HG03108 (cell line): ENCODE measurements around the gene KPNA5.
"Not testable (repeated sequence)": the region's sequence is repeated elsewhere in the genome, so short reads cannot be mapped to it uniquely, and the experiment has no call there.

Experiments used
- ATAC-seq: cut with Tn5 transposase; IDR thresholded peaks from one replicate; pipeline ENCODE4 v1.9.1; 2021; ENCODE audit warnings: moderate library complexity; ENCODE audit not compliant: unreplicated experiment

Gene KPNA5

DNA sequence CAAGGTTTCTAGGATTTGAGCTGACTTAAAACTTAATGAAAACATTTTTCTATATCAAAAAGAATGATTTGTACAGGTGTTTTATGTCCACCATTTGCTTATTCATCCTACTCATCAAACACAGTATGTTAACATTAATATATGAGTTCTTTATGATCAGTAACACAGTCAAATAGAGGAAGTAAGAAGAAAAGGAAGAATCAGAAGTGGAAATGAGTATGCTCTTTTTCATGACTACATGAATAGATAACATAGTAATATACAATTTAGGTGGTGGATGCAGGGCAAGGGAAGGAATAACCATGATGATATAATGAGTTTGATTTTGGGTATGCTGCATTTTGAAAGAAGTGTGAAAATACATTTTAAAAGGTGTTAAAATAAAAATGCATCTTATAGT lies 16.5 kb downstream of the KPNA5 start:
- no peak for ATAC-seq

- not testable (repeated sequence) for ATAC-seq
Observed at GRCh38 chr6:116703888-116704287, 22.9 kb downstream of the KPNA5 start.

- ATAC-seq, result no peak
Observed at GRCh38 chr6:116705917-116706316, 24.9 kb downstream of the KPNA5 start.

- ATAC-seq, result no peak
Observed at GRCh38 chr6:116714296-116714695, 33.3 kb downstream of the KPNA5 start.

DNA sequence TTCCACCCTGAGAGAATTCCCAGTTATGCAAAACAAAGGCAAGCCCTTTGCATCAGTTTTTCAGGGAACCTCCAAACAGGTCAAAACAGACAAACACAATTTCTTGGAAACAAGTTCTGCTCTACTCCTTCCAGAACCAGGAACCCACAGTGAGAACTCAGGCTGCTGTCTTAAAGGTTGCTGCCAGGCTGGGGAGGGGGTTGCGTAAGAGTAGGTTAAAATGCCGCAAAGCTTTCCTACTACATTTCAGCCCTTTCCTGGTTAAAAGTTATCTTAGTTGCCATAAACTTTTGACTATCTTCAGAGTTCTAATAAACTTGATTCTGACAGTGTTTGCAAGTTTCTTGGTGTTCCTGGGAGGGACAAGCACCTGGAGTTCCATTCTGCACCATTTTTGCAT lies 33.8 kb downstream of the KPNA5 start:
- no peak for ATAC-seq

DNA sequence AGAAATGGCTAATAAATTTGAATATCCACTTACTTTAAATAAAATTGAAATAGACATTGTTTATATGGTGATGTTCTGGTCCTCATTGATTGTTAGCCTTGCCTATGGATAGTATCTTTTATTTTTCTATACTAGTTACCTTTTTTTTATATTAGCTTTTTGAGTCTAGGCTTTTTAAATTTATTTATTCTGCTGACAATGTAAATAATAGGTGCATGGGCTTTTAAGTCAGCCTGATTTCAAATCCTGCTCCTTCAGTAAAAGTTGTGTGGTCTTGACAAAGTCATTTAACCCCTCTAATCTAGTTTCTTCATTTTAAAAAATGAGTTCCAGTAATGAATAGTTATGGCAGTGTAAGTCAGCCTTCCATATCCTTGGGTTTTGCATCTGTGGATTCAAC lies 45.9 kb downstream of the KPNA5 start:
- no peak for ATAC-seq

DNA sequence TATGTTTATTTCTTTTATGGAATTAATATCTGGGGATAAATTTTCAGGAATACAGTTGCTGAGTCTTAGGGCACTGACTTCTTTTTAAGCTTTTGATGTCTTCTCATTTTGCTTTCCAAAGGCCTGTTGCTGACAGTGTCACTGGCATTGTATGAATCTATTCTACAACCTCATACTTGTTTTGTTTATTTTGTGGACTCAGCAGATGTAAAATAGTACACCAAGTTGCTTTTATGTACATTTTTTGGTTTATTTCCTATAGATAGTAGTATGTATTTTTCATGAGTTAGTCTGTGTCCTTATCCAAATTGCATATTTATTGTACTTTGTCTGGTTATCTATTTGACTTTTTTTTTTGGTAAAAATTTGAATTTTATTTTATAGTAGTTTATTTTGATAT lies 49.5 kb downstream of the KPNA5 start:
- ATAC-seq, result no peak

DNA sequence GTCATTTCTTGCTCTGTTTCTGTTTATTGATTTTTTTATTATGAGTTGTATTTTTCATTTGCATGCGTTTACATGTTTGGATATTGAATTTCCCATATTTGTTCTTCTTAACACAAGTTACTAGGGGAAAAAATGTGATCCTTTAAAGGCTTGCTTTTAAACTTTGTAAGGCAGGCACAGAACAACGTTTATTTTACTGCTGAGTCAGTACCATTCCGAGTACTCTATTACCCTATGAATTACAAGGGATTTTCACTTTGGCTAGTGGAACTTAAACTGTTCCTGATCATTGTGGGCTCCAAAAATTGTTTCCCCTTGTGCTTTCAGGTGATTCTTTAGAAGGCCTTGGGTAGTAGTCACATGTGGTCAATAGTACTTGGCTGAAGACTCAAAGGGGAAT lies 56.0 kb downstream of the KPNA5 start:
- no peak for ATAC-seq

DNA sequence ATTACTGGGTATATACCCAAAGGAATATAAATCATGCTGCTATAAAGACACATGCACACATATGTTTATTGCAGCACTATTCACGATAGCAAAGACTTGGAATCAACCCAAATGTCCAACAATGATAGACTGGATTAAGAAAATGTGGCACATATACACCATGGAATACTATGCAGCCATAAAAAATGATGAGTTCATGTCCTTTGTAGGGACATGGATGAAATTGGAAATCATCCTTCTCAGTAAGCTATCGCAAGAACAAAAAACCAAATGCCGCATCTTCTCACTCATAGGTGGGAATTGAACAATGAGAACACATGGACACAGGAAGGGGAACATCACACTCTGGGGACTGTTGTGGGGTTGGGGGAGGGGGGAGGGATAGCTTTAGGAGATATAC lies 59.5 kb downstream of the KPNA5 start:
- ATAC-seq, result not testable (repeated sequence)

- ATAC-seq, result no peak
Observed at GRCh38 chr6:116741571-116741970, 60.6 kb downstream of the KPNA5 start.

GRCh38 chr6:116745176-116745575 lies 64.2 kb downstream of the KPNA5 start:
- no peak for ATAC-seq

DNA sequence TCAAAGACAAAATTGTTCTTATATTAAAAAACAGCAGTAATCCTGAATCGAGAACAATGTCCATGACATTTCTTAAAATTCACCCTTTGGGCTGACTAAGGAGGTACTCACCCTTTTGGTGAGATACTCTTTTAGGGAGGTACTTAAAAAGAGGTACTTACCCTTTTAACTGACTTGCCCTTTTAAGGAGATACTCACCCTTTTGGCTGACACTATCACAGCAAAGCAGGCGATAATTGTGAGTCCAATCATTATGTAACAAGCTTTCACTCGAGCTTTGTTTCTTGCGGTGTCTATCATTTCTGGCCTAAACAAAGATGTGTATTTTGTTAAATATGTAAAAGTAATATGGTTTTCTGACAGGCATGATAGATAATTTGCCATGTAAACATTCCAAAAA lies 80.8 kb downstream of the KPNA5 start:
- no peak for ATAC-seq

GRCh38 chr6:116762235-116762634 lies 81.2 kb downstream of the KPNA5 start:
- ATAC-seq, result no peak

DNA sequence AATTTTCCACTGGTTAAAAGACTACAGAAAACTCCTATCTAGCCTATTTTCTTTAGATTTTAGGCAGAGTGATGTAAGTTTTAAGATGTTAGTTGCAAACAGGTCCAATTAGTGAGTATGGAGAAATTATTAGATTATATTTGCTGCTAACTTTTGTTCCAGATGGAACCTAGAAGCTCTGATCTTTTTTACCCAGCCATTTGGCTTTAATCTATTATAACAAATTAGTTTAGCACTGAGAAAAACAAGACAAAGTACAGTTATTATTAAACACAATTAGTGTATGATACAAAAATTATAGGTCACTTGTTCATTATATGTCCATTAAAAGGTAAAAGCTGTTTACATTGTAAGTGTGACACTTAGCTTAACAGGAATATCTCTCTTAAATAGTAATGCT lies 82.0 kb downstream of the KPNA5 start:
- no peak for ATAC-seq

DNA sequence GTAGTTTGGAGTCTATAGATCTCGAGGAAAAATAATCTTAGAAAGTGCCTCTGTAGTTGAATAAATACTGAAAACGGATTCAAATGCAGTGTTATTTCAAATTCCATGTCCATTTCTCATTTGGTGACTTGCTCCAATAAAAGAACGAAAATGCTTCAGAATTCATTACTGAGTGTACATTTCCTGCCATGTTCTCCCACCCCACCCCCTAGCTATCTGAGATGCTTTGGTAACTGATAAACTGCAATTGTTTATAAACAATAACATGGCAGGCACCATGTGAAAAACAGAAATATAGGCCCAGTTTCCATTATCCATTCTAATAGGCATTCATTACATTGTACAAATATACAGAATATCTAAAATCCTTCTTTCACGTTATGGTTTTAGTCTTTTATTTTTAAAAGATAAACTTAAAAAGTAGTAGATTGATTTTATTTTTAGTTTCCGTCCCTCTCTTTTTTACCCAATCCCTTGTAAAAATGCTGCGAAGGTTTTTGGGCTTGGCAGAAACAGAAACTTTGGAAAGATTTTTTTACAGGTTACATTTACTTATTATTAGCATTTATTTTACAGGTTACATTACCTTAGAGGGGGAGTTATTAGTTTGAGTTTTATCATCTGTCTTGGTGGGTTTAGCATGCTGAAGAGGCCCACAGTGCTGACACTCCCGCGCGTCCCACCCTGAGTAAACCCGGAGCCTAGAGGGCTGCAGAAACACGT lies 83.1 kb downstream of the KPNA5 start:
- no peak for ATAC-seq

DNA sequence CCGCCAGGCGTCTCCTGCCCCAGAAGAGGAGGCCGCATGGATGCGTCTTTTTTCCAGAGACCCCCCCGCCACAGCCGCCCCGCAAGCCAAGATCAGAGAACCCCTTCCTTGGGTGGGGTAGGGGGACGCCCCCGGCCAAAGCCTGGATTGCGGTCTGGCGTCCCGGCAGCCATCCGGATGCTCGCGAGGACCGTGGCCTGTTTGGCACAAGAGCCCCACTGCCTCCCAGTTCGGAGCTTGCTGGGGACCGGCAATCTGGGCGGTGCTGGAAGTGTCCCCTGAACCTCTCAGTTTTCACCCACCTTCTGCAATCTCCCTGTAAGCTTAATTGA lies 83.6 kb downstream of the KPNA5 start:
- ATAC-seq, result no peak

DNA sequence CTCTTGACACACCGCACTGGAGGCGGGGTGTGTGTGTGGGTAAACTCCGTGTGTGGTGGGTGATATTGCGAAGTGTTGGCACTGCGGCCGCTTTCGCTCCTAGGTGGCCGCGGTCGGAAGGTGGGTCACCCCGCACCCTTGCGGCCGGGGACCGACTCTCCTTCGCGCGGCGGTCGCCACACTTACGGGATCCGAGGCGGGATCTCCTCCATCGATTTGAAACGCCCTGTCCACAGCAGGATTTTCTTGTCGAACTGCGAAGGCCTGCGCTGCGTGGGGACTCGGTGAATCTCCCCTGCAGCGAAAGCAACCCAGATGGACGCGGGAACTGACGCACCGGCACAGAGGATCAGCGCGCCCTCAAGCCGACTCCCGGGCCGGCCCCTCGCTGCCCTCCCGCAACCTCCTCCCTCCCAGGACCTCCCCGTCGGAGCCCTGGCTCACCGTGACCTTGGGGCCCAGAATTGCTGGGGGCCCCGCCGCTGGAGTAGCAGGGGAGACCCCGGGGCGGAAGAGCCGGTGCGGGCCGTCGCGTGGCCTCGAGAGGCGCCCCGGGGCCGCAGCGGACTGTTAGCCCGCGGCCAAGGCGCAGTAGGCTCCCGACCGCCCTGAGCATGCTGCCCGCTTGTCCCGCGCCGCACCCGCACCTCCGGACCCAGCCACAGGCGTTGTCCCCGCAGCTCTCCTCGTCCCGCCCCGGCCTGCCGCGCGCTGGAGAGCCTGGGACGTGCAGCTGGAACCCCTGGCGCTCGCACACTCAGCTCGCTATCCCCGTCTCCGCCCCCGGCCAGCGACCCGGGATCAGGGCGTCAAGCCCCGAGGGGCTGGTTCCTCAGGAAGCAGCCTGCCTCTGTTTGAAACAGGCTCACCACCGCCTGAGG lies 84.2 kb downstream of the KPNA5 start, which contains the start of gene FAM162B:
FAM162B (minus strand) TSS at position 759 of the 881 bp plus-strand sequence; CDS start at position 616, 143 bp downstream.
- ATAC-seq, result no peak

DNA sequence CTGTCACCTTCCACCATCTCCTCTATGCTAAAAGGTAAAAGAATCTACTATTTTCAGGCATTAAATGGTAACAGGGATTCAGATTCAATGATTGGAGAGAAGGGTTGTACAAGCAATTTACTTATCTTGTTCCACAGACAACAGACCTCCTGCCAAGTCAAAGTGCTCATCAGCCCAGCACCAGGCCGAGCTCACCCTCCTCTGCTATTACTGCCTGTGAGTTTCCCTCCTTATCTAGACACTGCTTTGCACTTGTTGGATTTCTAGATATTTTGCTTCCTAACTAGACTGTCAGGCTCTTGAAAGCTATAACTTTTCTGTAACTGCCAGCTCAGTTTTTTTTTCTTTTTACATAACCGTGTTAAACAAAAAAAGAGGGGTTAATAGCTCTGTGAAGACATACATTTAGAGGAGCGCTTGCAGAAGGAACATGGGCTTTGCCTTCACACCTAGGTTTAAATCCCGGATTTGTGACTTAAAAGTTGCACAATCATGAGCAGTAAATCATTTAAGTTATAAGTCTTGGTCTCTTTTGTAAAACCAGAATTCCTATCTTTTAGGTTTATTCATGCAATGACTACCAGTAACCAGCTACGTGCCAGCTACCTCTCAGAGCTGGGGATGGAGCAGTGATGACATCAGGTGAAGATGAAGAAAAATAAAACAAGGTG lies 85.6 kb downstream of the KPNA5 start:
- no peak for ATAC-seq

DNA sequence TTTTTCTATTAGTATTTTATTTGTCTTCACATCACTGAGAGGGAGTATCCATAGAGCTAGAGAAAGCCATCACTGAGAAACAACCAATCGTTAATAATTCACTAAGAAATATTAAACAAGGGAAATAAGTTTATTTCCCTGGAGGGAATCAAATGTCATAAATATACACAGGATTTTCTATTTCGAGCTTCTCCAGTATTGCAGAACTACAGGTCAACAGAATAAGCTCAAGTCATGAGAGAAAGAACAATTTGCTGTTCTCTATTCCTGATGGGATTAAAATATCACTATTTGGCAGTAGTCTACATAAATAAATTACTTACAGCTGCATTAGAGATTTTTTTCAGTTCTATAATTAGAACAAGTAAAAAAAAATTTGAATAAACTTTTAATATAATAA lies 86.7 kb downstream of the KPNA5 start:
- ATAC-seq, result no peak

- ATAC-seq, result no peak
Observed at GRCh38 chr6:116772450-116772849, 91.4 kb downstream of the KPNA5 start.

GRCh38 chr6:116773886-116774285 lies 92.9 kb downstream of the KPNA5 start:
- ATAC-seq, result no peak
